Measurements from ENCODE around the gene AP3B2. TPM values are rescaled to one million over a fixed set of nuclear protein-coding genes. Genes with fewer than 3 reads are reported as not detected.

AP3B2 gene
- polyA plus RNA-seq (2013, experiment 1 of 2), result 12.4 TPM
- 13.3 TPM for polyA plus RNA-seq (2013, experiment 2 of 2)

GRCh38 chr15:82709421-82710207 is at the start of gene AP3B2:
Gene AP3B2 (minus strand): TSS chr15:82709875. CDS start chr15:82709706, 169 bp downstream.
- peak within 1 kb of the TSS; percentile 76 for H3K9ac ChIP-seq (ENCODE audit: low read depth, low read length)
- H3K4me3 ChIP-seq (ENCODE audit: low read length), result peak within 1 kb of the TSS; percentile 82
- H3K9me3 ChIP-seq (ENCODE audit: insufficient read depth, low read depth, low read length), result no peaks in the 10 kb centered on the region
- H3K27ac ChIP-seq (ENCODE audit: low read depth, low read length), result peak within 1 kb of the TSS; percentile 78; the same call in 1 of the 2 replicates
- no peaks in the 10 kb centered on the region for H3K36me3 ChIP-seq (ENCODE audit: insufficient read depth, low read length)
- under 1% methylated on average over 95 of the region's 95 CpGs for WGBS
- H3K4me1 ChIP-seq (ENCODE audit: insufficient read depth, low read length), result peaks cover 12% of the 10 kb centered on the region
- H3K27me3 ChIP-seq (ENCODE audit: insufficient read depth, low read length), result peaks cover 12% of the 10 kb centered on the region

- peaks cover 4% of the 10 kb centered on the region; the same call in 1 of the 2 replicates for H3K4me1 ChIP-seq (ENCODE audit: insufficient read depth, low read length)
- peak overlapping the region; percentile 68; the same call in 1 of the 2 replicates for H3K9ac ChIP-seq (ENCODE audit: low read depth, low read length)
- no peaks in the 10 kb centered on the region for H3K9me3 ChIP-seq (ENCODE audit: insufficient read depth, low read depth, low read length)
- H3K4me3 ChIP-seq (ENCODE audit: low read length), result peak overlapping the region; percentile 94
- peaks cover 37% of the 10 kb centered on the region for H3K36me3 ChIP-seq (ENCODE audit: insufficient read depth, low read length)
- 61% methylated on average over 4 of the region's 4 CpGs for WGBS
- H3K27ac ChIP-seq (ENCODE audit: low read depth, low read length), result no peak overlapping the region
- no peaks in the 10 kb centered on the region for H3K27me3 ChIP-seq (ENCODE audit: insufficient read depth, low read length)
Measured at GRCh38 chr15:82751308-82751707, 41.6 kb upstream of the AP3B2 start.

GRCh38 chr15:82750831-82751180 is 41.1 kb upstream of the AP3B2 start:
- H3K27ac ChIP-seq (ENCODE audit: low read depth, low read length), result 0 out of 2 replicates have a peak overlapping the region, but pooled peaks have one; percentile 19
- H3K4me3 ChIP-seq (ENCODE audit: low read length), result peak overlapping the region; percentile 94
- peak overlapping the region; percentile 68 for H3K9ac ChIP-seq (ENCODE audit: low read depth, low read length)
- 4% methylated on average over 7 of the region's 8 CpGs for WGBS
- H3K9me3 ChIP-seq (ENCODE audit: insufficient read depth, low read depth, low read length), result no peaks in the 10 kb centered on the region
- H3K4me1 ChIP-seq (ENCODE audit: insufficient read depth, low read length), result peaks cover 4% of the 10 kb centered on the region; the same call in 1 of the 2 replicates
- H3K36me3 ChIP-seq (ENCODE audit: insufficient read depth, low read length), result peaks cover 31% of the 10 kb centered on the region
- H3K27me3 ChIP-seq (ENCODE audit: insufficient read depth, low read length), result no peaks in the 10 kb centered on the region

- Histone ChIP-seq H3K9me3 (ENCODE audit: insufficient read depth, low read depth, low read length) (no peaks in the 10 kb centered on the region), H3K9ac (ENCODE audit: low read depth, low read length) (peak overlapping the region; percentile 68), H3K36me3 (ENCODE audit: insufficient read depth, low read length) (peaks cover 25% of the 10 kb centered on the region), H3K27me3 (ENCODE audit: insufficient read depth, low read length) (no peaks in the 10 kb centered on the region), H3K4me3 (ENCODE audit: low read length) (peak overlapping the region; percentile 94), H3K27ac (ENCODE audit: low read depth, low read length) (peak overlapping the region; percentile 42; the same call in 1 of the 2 replicates), H3K4me1 (ENCODE audit: insufficient read depth, low read length) (peaks cover 4% of the 10 kb centered on the region; the same call in 1 of the 2 replicates)
- under 1% methylated on average over 42 of the region's 47 CpGs for WGBS
Measured at GRCh38 chr15:82749951-82750830, 40.5 kb upstream of the AP3B2 start.

- Histone ChIP-seq H3K4me3 (ENCODE audit: low read length) (no peak overlapping the region), H3K4me1 (ENCODE audit: insufficient read depth, low read length) (peaks cover 4% of the 10 kb centered on the region; the same call in 1 of the 2 replicates), H3K9ac (ENCODE audit: low read depth, low read length) (no peak overlapping the region), H3K27ac (ENCODE audit: low read depth, low read length) (no peak overlapping the region), H3K9me3 (ENCODE audit: insufficient read depth, low read depth, low read length) (no peaks in the 10 kb centered on the region), H3K27me3 (ENCODE audit: insufficient read depth, low read length) (no peaks in the 10 kb centered on the region), H3K36me3 (ENCODE audit: insufficient read depth, low read length) (peaks cover 12% of the 10 kb centered on the region)
Measured at GRCh38 chr15:82748315-82748714, 38.6 kb upstream of the AP3B2 start.

- H3K4me1 ChIP-seq (ENCODE audit: insufficient read depth, low read length), result no peaks in the 10 kb centered on the region
- no peak overlapping the region for H3K9ac ChIP-seq (ENCODE audit: low read depth, low read length)
- H3K4me3 ChIP-seq (ENCODE audit: low read length), result no peak overlapping the region
- 96% methylated on average over 1 of the region's 1 CpG for WGBS
- H3K27me3 ChIP-seq (ENCODE audit: insufficient read depth, low read length), result no peaks in the 10 kb centered on the region
- no peak overlapping the region for H3K27ac ChIP-seq (ENCODE audit: low read depth, low read length)
- H3K36me3 ChIP-seq (ENCODE audit: insufficient read depth, low read length), result no peaks in the 10 kb centered on the region
- no peaks in the 10 kb centered on the region for H3K9me3 ChIP-seq (ENCODE audit: insufficient read depth, low read depth, low read length)
Measured at GRCh38 chr15:82743810-82744209, 34.1 kb upstream of the AP3B2 start.

- Histone ChIP-seq H3K9me3 (ENCODE audit: insufficient read depth, low read depth, low read length) (no peaks in the 10 kb centered on the region), H3K27ac (ENCODE audit: low read depth, low read length) (no peak overlapping the region), H3K27me3 (ENCODE audit: insufficient read depth, low read length) (no peaks in the 10 kb centered on the region), H3K36me3 (ENCODE audit: insufficient read depth, low read length) (no peaks in the 10 kb centered on the region), H3K9ac (ENCODE audit: low read depth, low read length) (no peak overlapping the region), H3K4me1 (ENCODE audit: insufficient read depth, low read length) (no peaks in the 10 kb centered on the region), H3K4me3 (ENCODE audit: low read length) (no peak overlapping the region)
- 91% methylated on average over 3 of the region's 3 CpGs for WGBS
Measured at GRCh38 chr15:82742134-82742533, 32.5 kb upstream of the AP3B2 start.

GRCh38 chr15:82739086-82739485 is 29.4 kb upstream of the AP3B2 start:
- H3K27ac ChIP-seq (ENCODE audit: low read depth, low read length), result no peak overlapping the region
- no peaks in the 10 kb centered on the region for H3K27me3 ChIP-seq (ENCODE audit: insufficient read depth, low read length)
- WGBS, result 84% methylated on average over 2 of the region's 2 CpGs
- no peaks in the 10 kb centered on the region for H3K4me1 ChIP-seq (ENCODE audit: insufficient read depth, low read length)
- 0 out of 2 replicates have a peak, but pooled peaks cover 3% of the 10 kb centered on the region for H3K36me3 ChIP-seq (ENCODE audit: insufficient read depth, low read length)
- no peak overlapping the region for H3K4me3 ChIP-seq (ENCODE audit: low read length)
- H3K9me3 ChIP-seq (ENCODE audit: insufficient read depth, low read depth, low read length), result no peaks in the 10 kb centered on the region
- no peak overlapping the region for H3K9ac ChIP-seq (ENCODE audit: low read depth, low read length)

GRCh38 chr15:82737975-82738374 is 28.3 kb upstream of the AP3B2 start:
- Histone ChIP-seq H3K9me3 (ENCODE audit: insufficient read depth, low read depth, low read length) (no peaks in the 10 kb centered on the region), H3K36me3 (ENCODE audit: insufficient read depth, low read length) (0 out of 2 replicates have a peak, but pooled peaks cover 3% of the 10 kb centered on the region), H3K27ac (ENCODE audit: low read depth, low read length) (no peak overlapping the region), H3K4me3 (ENCODE audit: low read length) (no peak overlapping the region), H3K27me3 (ENCODE audit: insufficient read depth, low read length) (no peaks in the 10 kb centered on the region), H3K4me1 (ENCODE audit: insufficient read depth, low read length) (no peaks in the 10 kb centered on the region), H3K9ac (ENCODE audit: low read depth, low read length) (no peak overlapping the region)
- 94% methylated on average over 2 of the region's 2 CpGs for WGBS

- Histone ChIP-seq H3K27ac (ENCODE audit: low read depth, low read length) (no peak overlapping the region), H3K27me3 (ENCODE audit: insufficient read depth, low read length) (no peaks in the 10 kb centered on the region), H3K4me3 (ENCODE audit: low read length) (no peak overlapping the region), H3K36me3 (ENCODE audit: insufficient read depth, low read length) (no peaks in the 10 kb centered on the region), H3K9me3 (ENCODE audit: insufficient read depth, low read depth, low read length) (no peaks in the 10 kb centered on the region), H3K4me1 (ENCODE audit: insufficient read depth, low read length) (no peaks in the 10 kb centered on the region), H3K9ac (ENCODE audit: low read depth, low read length) (no peak overlapping the region)
- WGBS, result 100% methylated on average over 1 of the region's 2 CpGs
Measured at GRCh38 chr15:82731527-82731926, 21.9 kb upstream of the AP3B2 start.

GRCh38 chr15:82730022-82730530 is 20.4 kb upstream of the AP3B2 start:
- no peaks in the 10 kb centered on the region for H3K4me1 ChIP-seq (ENCODE audit: insufficient read depth, low read length)
- no peak overlapping the region for H3K9ac ChIP-seq (ENCODE audit: low read depth, low read length)
- H3K36me3 ChIP-seq (ENCODE audit: insufficient read depth, low read length), result no peaks in the 10 kb centered on the region
- no peaks in the 10 kb centered on the region for H3K27me3 ChIP-seq (ENCODE audit: insufficient read depth, low read length)
- H3K27ac ChIP-seq (ENCODE audit: low read depth, low read length), result no peak overlapping the region
- H3K9me3 ChIP-seq (ENCODE audit: insufficient read depth, low read depth, low read length), result no peaks in the 10 kb centered on the region
- WGBS, result 86% methylated on average over 11 of the region's 11 CpGs
- no peak overlapping the region for H3K4me3 ChIP-seq (ENCODE audit: low read length)
